SK-N-SH (cell line): Measurements from ENCODE around the gene CCSER1. TPM values are rescaled to one million over a fixed set of nuclear protein-coding genes. Genes with fewer than 3 reads are reported as not detected.

Experiments used
- CTCF ChIA-PET: fragments of 300-600, 350-600 bp; formaldehyde crosslinking; extraction: SDS; loops from one replicate; lab custom pipeline; 2021; lab: Yijun Ruan, JAX
- POLR2A ChIA-PET: fragments of 350-600 bp; sonication (Branson Sonifier 250); formaldehyde crosslinking; extraction: SDS; loops from one replicate; lab custom pipeline; 2020; ENCODE audit warnings: antibody characterized with exemption, inconsistent platforms; lab: Yijun Ruan, JAX
- DNase-seq: peaks from one replicate; pipeline ENCODE4 v3.0.0; 2012
- H2AFZ ChIP-seq: fragments of 200-600 bp; sonication (generic); 2 replicates; pipeline ENCODE4 v1.8.1; 2016; ENCODE audit warnings: antibody characterized with exemption, mild to moderate bottlenecking, low read depth
- H3F3A ChIP-seq: fragments of 200-600 bp; sonication (generic); replicated peaks from 2 replicates; pipeline ENCODE3; 2016; ENCODE audit warnings: antibody characterized with exemption, mild to moderate bottlenecking; ENCODE audit not compliant: insufficient read depth
- H3K27ac ChIP-seq, 2 experiments: fragments of 200-500 bp in 1 of 2; fragments of 200-600 bp in 1 of 2; sonication (Bioruptor generic) in 1 of 2; sonication (generic), shearing (Covaris generic) in 1 of 2; 2 replicates each; pipeline versions ENCODE4 v1.5.1 to v1.6.1; 2014 to 2016; ENCODE audit warnings: low read depth in 2 of 2, inconsistent platforms in 1 of 2, low read length in 1 of 2, mild to moderate bottlenecking in 1 of 2, mixed read lengths in 1 of 2
- H3K27me3 ChIP-seq: fragments of 200-600 bp; sonication (generic), shearing (Covaris generic); 2 replicates; pipeline ENCODE4 v1.6.1; 2016; ENCODE audit warnings: mixed run types; ENCODE audit not compliant: insufficient read depth
- H3K36me3 ChIP-seq, 2 experiments: fragments of 200-500 bp in 1 of 2; fragments of 200-600 bp in 1 of 2; sonication (Bioruptor generic) in 1 of 2; sonication (generic) in 1 of 2; replicated peaks in 1 of 2; 2 replicates each; pipeline versions ENCODE3 to v1.5.1; 2014 to 2016; ENCODE audit warnings: low read length in 1 of 2, mild to moderate bottlenecking in 1 of 2; ENCODE audit not compliant: insufficient read depth in 2 of 2, control insufficient read depth in 1 of 2
- H3K4me1 ChIP-seq, 2 experiments: fragments of 200-500 bp in 1 of 2; fragments of 200-600 bp in 1 of 2; sonication (Bioruptor generic) in 1 of 2; sonication (generic), shearing (Covaris generic) in 1 of 2; 2 replicates each; pipeline versions ENCODE4 v1.5.1 to v1.6.1; 2014 to 2016; ENCODE audit warnings: low read depth in 1 of 2, low read length in 1 of 2, mixed run types in 1 of 2; ENCODE audit not compliant: insufficient read depth in 2 of 2, control insufficient read depth in 1 of 2
- H3K4me2 ChIP-seq: fragments of 200-600 bp; sonication (generic), shearing (Covaris generic); 2 replicates; pipeline ENCODE4 v1.6.1; 2017; ENCODE audit warnings: mixed run types
- H3K4me3 ChIP-seq, 2 experiments: fragments of 200-500 bp in 1 of 2; fragments of 200-600 bp in 1 of 2; sonication (Bioruptor generic) in 1 of 2; sonication (generic), shearing (Covaris generic) in 1 of 2; 2 replicates each; pipeline versions ENCODE4 v1.5.1 to v1.8.1; 2014 to 2016; ENCODE audit warnings: low read depth in 2 of 2, inconsistent platforms in 1 of 2, low read length in 1 of 2, mild to moderate bottlenecking in 1 of 2, mixed read lengths in 1 of 2, moderate library complexity in 1 of 2
- H3K79me2 ChIP-seq: fragments of 200-600 bp; sonication (generic); 2 replicates; pipeline ENCODE4 v1.8.1; 2017; ENCODE audit warnings: mild to moderate bottlenecking; ENCODE audit not compliant: insufficient read depth
- H3K9ac ChIP-seq: fragments of 200-600 bp; sonication (generic); 2 replicates; pipeline ENCODE4 v1.6.1; 2017; ENCODE audit warnings: mixed run types
- H3K9me2 ChIP-seq: fragments of 200-600 bp; sonication (generic); 2 replicates; pipeline ENCODE4 v1.6.1; 2017; ENCODE audit warnings: mixed run types
- H3K9me3 ChIP-seq: fragments of 200-600 bp; sonication (generic); 2 replicates; pipeline ENCODE4 v1.6.1; 2017; ENCODE audit warnings: mixed run types, mild to moderate bottlenecking, moderate library complexity
- H4K20me1 ChIP-seq: fragments of 200-600 bp; sonication (generic); 2 replicates; pipeline ENCODE4 v1.6.1; 2017; ENCODE audit warnings: mild to moderate bottlenecking, mixed run types; ENCODE audit not compliant: insufficient read depth
- ELF1 ChIP-seq: IDR thresholded peaks from 2 replicates; pipeline ENCODE4 v1.4.0; 2012
- FOSL2 ChIP-seq: IDR thresholded peaks from 2 replicates; pipeline ENCODE4 v1.4.0; 2012; ENCODE audit warnings: low read depth, mild to moderate bottlenecking, moderate library complexity, borderline replicate concordance
- FOXJ3 ChIP-seq: sonication (generic); formaldehyde crosslinking; IDR thresholded peaks from 2 replicates; pipeline ENCODE4 v1.5.1; 2020; ENCODE audit warnings: mild to moderate bottlenecking, missing genetic modification reagents
- FOXM1 ChIP-seq: IDR thresholded peaks from 2 replicates; pipeline ENCODE4 v1.4.0; 2012; ENCODE audit warnings: low read depth, mild to moderate bottlenecking
- GATA2 ChIP-seq: sonication (generic); formaldehyde crosslinking; IDR thresholded peaks from 2 replicates; pipeline ENCODE4 v1.5.0; 2020; ENCODE audit warnings: mild to moderate bottlenecking, missing genetic modification reagents
- JUND ChIP-seq: IDR thresholded peaks from 2 replicates; pipeline ENCODE4 v1.4.0; 2012
- MAX ChIP-seq: IDR thresholded peaks from 2 replicates; pipeline ENCODE4 v1.4.0; 2012; ENCODE audit warnings: low read depth
- MXI1 ChIP-seq: IDR thresholded peaks from 2 replicates; pipeline ENCODE4 v1.6.1; 2012; ENCODE audit warnings: mild to moderate bottlenecking, low read depth, low read length, improper control_type of control experiment
- RCOR1 ChIP-seq: fragments of 150-350 bp; IDR thresholded peaks from 2 replicates; pipeline ENCODE4 v1.6.1; 2017; ENCODE audit warnings: antibody characterized with exemption, low read length
- SIN3A ChIP-seq: IDR thresholded peaks from 2 replicates; pipeline ENCODE4 v1.6.1; 2012; ENCODE audit warnings: low read depth, mild to moderate bottlenecking, low read length, moderate library complexity, borderline replicate concordance
- SMC3 ChIP-seq: IDR thresholded peaks from 2 replicates; pipeline ENCODE4 v1.6.1; 2012; ENCODE audit warnings: low read depth, low read length, improper control_type of control experiment
- TCF12 ChIP-seq: IDR thresholded peaks from 2 replicates; pipeline ENCODE4 v1.4.0; 2012
- USF2 ChIP-seq: fragments of 150-350 bp; IDR thresholded peaks from 2 replicates; pipeline ENCODE4 v1.6.1; 2017; ENCODE audit warnings: antibody characterized with exemption, low read length, low read depth, borderline replicate concordance
- WGBS: methylation state at CpG from one replicate; pipeline ENCODE4 v1.1.6; 2017; ENCODE audit warnings: low lambda C conversion rate; 5-methylcytosine and 5-hydroxymethylcytosine counted together
- polyA plus RNA-seq, 3 experiments: library from polyadenylated mRNA; depleted of rRNA; stranded (reverse); fragments of >200 nt; gene quantifications; 2 replicates each; pipeline ENCODE4 v1.2.3, GENCODE V29; 2012
- TF ChIP-seq, protein P1 (sequence below): IDR thresholded peaks from 2 replicates; pipeline ENCODE4 v1.4.0; 2012; ENCODE audit warnings: low read depth, borderline replicate concordance
- TF ChIP-seq, protein P2 (sequence below): fragments of 200-600 bp; sonication (generic); IDR thresholded peaks from 2 replicates; pipeline ENCODE4 v1.6.1; 2017; ENCODE audit warnings: antibody characterized with exemption, mild to moderate bottlenecking, moderate library complexity

CCSER1 gene
- polyA plus RNA-seq, 1 of the 3 experiments (the other 2 are of a cell fraction) = 0.05 TPM

- POLR2A ChIA-PET = no interaction called here
- no peaks in the 10 kb centered on the region for H3K36me3 ChIP-seq
- no peaks in the 10 kb centered on the region for H3K9me2 ChIP-seq
- H3K4me1 ChIP-seq = peaks cover 0 to 2% of the 10 kb centered on the region in 2 experiments; a peak in 1 of 4 replicates
- no peak overlapping the region for H2AFZ ChIP-seq
- H3K9me3 ChIP-seq = no peaks in the 10 kb centered on the region
- no peak overlapping the region for H3K27ac ChIP-seq
- H3K4me2 ChIP-seq = no peak overlapping the region
- H3K79me2 ChIP-seq = no peaks in the 10 kb centered on the region
- H3K27me3 ChIP-seq = no peaks in the 10 kb centered on the region
- no peaks in the 10 kb centered on the region for H4K20me1 ChIP-seq
- DNase-seq = no peak
- WGBS = 77% methylated on average over 8 of the region's 8 CpGs
- H3F3A ChIP-seq = no peaks in the 10 kb centered on the region
- CTCF ChIA-PET = no interaction called here
- no peak overlapping the region for H3K9ac ChIP-seq
- no peak for TF ChIP-seq USF2
- no peak for TF ChIP-seq SMC3
- no peak for TF ChIP-seq JUND
- no peak for TF ChIP-seq ELF1
- TF ChIP-seq GATA2 = no peak
- no peak overlapping the region for H3K4me3 ChIP-seq
Measured at GRCh38 chr4:90585961-90586360, 458.8 kb downstream of the CCSER1 start.

DNA sequence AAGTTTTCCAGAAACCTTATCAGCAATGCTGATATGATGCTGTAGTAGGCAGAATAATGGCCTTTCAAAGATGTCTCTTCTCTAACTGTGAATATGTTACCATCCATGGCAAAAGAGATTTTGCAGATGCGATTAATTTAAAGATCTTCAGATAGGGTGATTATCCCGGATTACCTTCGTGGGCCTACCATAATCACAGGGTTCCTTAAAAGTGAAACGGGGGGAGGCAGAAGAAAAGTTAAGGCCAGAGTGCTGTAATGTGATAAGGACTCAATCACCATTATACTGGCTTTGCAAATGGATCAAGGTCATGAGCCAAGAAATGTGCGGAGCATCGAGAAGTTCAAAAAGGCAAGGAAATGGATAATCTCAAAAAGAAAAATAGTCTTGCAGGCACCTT, 459.6 kb downstream of the CCSER1 start:
- H3K36me3 ChIP-seq = no peaks in the 10 kb centered on the region
- 75% methylated on average over 6 of the region's 6 CpGs for WGBS
- no peak overlapping the region for H3K4me2 ChIP-seq
- no peak for DNase-seq
- H3K27me3 ChIP-seq = no peaks in the 10 kb centered on the region
- no peaks in the 10 kb centered on the region for H4K20me1 ChIP-seq
- no peak overlapping the region for H3K4me3 ChIP-seq
- H2AFZ ChIP-seq = no peak overlapping the region
- no peaks in the 10 kb centered on the region for H3K9me2 ChIP-seq
- peaks cover 0 to under 1% of the 10 kb centered on the region in 2 experiments; a peak in 1 of 4 replicates for H3K4me1 ChIP-seq
- POLR2A ChIA-PET = no interaction called here
- H3K9ac ChIP-seq = no peak overlapping the region
- no peaks in the 10 kb centered on the region for H3F3A ChIP-seq
- H3K79me2 ChIP-seq = no peaks in the 10 kb centered on the region
- CTCF ChIA-PET = no interaction called here
- H3K27ac ChIP-seq = no peak overlapping the region
- no peaks in the 10 kb centered on the region for H3K9me3 ChIP-seq
- no peak for TF ChIP-seq SIN3A
- TF ChIP-seq TCF12 = no peak
- no peak for TF ChIP-seq SMC3
- TF ChIP-seq FOXJ3 = no peak
- TF ChIP-seq, all 33 proteins: peak for 0

GRCh38 chr4:90597927-90598326, 470.7 kb downstream of the CCSER1 start:
- TF ChIP-seq MAX = no peak
- TF ChIP-seq RCOR1 = no peak
- TF ChIP-seq, protein P1, sequence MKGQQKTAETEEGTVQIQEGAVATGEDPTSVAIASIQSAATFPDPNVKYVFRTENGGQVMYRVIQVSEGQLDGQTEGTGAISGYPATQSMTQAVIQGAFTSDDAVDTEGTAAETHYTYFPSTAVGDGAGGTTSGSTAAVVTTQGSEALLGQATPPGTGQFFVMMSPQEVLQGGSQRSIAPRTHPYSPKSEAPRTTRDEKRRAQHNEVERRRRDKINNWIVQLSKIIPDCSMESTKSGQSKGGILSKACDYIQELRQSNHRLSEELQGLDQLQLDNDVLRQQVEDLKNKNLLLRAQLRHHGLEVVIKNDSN = no peak
- TF ChIP-seq FOSL2 = no peak
- TF ChIP-seq FOXM1 = no peak
- no peak for TF ChIP-seq GATA2
- TF ChIP-seq MXI1 = no peak
- TF ChIP-seq FOXJ3 = no peak
- TF ChIP-seq SMC3 = no peak
- TF ChIP-seq, protein P2, sequence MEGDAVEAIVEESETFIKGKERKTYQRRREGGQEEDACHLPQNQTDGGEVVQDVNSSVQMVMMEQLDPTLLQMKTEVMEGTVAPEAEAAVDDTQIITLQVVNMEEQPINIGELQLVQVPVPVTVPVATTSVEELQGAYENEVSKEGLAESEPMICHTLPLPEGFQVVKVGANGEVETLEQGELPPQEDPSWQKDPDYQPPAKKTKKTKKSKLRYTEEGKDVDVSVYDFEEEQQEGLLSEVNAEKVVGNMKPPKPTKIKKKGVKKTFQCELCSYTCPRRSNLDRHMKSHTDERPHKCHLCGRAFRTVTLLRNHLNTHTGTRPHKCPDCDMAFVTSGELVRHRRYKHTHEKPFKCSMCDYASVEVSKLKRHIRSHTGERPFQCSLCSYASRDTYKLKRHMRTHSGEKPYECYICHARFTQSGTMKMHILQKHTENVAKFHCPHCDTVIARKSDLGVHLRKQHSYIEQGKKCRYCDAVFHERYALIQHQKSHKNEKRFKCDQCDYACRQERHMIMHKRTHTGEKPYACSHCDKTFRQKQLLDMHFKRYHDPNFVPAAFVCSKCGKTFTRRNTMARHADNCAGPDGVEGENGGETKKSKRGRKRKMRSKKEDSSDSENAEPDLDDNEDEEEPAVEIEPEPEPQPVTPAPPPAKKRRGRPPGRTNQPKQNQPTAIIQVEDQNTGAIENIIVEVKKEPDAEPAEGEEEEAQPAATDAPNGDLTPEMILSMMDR = no peak
- no peak for TF ChIP-seq ELF1
- H3K4me2 ChIP-seq = no peak overlapping the region
- H3K79me2 ChIP-seq = no peaks in the 10 kb centered on the region
- H3K36me3 ChIP-seq = no peaks in the 10 kb centered on the region
- H3F3A ChIP-seq = no peaks in the 10 kb centered on the region
- H3K27ac ChIP-seq = no peak overlapping the region
- 85% methylated on average over 4 of the region's 4 CpGs for WGBS
- H3K9me3 ChIP-seq = no peaks in the 10 kb centered on the region
- no peak for DNase-seq
- ChIA-PET CTCF (no interaction called here), POLR2A (no interaction called here)
- no peak overlapping the region for H3K9ac ChIP-seq
- no peaks in the 10 kb centered on the region for H4K20me1 ChIP-seq
- no peaks in the 10 kb centered on the region for H3K4me1 ChIP-seq
- no peak overlapping the region for H3K4me3 ChIP-seq
- H3K9me2 ChIP-seq = no peaks in the 10 kb centered on the region
- H2AFZ ChIP-seq = no peak overlapping the region
- no peaks in the 10 kb centered on the region for H3K27me3 ChIP-seq
